ENCODE measurements around the gene C4orf33.

The C4orf33 gene

DNA sequence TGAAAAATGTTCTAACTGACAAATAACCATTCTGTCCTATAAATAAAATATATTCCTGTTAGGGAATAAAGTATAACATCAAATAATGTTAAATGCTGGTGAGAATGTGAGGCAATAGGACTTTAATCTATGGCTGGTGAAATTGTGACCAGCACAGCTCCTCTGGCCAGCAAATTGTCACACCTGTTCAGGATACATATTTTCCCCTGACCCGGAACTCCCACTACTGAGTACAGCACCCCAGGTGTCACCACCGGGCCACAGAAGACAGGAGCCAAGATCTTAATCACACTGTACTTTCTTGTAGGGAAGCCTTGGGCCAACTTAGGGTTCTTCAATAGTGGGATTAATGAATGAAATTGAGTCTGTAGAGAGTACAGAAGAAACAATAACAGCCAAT is 33.2 kb downstream of the C4orf33 start:
- TF ChIP-seq, protein P1, sequence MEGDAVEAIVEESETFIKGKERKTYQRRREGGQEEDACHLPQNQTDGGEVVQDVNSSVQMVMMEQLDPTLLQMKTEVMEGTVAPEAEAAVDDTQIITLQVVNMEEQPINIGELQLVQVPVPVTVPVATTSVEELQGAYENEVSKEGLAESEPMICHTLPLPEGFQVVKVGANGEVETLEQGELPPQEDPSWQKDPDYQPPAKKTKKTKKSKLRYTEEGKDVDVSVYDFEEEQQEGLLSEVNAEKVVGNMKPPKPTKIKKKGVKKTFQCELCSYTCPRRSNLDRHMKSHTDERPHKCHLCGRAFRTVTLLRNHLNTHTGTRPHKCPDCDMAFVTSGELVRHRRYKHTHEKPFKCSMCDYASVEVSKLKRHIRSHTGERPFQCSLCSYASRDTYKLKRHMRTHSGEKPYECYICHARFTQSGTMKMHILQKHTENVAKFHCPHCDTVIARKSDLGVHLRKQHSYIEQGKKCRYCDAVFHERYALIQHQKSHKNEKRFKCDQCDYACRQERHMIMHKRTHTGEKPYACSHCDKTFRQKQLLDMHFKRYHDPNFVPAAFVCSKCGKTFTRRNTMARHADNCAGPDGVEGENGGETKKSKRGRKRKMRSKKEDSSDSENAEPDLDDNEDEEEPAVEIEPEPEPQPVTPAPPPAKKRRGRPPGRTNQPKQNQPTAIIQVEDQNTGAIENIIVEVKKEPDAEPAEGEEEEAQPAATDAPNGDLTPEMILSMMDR (IDR thresholded peaks at IDR 0.05): no peak
- TF ChIP-seq ZFX (IDR thresholded peaks at IDR 0.05; ENCODE audit: borderline replicate concordance): no peak
- H3K27ac ChIP-seq: no peak overlapping the region

DNA sequence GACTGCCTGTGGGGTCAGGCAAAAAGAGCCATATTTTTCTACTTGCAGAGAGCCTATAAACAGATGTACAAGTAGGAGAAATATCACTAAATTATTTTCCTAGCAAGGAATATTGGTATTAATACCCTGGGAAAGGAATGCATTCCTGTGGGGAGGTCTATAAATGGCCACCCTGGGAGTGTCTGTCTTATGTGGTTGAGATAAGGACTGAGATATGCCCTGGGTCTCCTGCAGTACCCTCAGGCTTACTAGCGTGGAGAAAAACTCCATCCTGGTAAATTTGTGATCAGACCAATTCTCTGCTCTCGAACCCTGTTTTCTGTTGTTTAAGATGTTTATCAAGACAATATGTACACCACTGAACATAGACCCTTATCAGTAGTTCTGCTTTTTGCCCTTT is 35.4 kb downstream of the C4orf33 start:
- no peak overlapping the region for H3K27ac ChIP-seq
- TF ChIP-seq ZFX (IDR thresholded peaks at IDR 0.05; ENCODE audit: borderline replicate concordance): no peak
- TF ChIP-seq, protein P1 (IDR thresholded peaks at IDR 0.05): no peak

DNA sequence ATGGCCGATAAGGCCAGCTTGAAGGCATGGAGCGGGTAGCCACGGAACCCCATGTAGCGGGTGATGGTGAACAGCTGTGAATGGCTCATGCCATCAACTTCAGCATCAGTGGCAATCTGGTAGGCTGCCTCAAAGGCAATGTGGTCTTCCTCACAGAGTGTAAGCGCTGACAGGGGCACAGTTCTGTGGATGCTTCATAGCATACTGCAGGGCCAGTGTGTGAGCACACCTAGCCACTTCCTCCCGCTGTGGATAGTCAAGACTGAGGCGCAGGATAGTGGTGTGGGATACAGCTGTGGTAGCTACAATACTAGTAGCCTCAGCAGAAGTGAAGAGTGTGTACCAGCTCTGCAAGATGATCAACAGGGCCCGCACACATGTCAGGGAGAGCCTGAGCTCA is 40.5 kb downstream of the C4orf33 start:
- TF ChIP-seq ZFX (IDR thresholded peaks at IDR 0.05; ENCODE audit: borderline replicate concordance): no peak
- TF ChIP-seq, protein P1 (IDR thresholded peaks at IDR 0.05): no peak
- no peak overlapping the region for H3K27ac ChIP-seq

DNA sequence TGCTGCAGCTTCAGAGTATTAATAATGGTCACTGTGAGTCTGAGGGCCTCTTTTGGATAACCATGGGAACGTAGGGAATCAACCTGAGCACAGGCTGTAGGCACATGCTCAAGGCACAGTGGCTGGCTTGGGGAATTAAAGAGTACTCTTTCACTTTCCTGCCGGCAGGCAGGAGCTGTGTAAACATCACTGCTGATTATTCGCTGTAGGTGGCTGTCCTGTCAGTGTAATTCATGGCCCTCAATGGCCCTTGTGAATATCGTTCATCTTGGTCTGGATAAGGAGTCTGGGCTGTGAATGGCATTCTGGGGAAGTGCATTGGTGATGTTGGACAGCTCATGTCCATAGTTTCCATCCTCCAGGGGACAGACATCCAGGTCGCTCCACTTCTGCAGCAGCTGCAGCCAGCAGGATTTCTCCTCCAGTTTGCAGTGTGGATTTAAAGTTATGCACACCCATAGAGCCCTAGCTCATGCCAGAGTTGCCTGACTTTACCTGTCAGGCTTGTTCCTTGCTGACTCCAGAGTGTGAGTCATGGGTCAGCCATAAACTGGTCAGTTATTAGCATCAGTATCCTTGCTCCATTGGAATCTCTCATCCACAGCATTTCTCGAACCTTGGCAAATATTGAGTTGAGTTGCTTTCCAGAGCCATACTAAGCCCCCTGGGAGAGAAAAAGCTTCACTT is 43.0 kb downstream of the C4orf33 start:
- TF ChIP-seq, protein P1 (IDR thresholded peaks at IDR 0.05): no peak
- TF ChIP-seq ZFX (IDR thresholded peaks at IDR 0.05; ENCODE audit: borderline replicate concordance): no peak
- no peak overlapping the region for H3K27ac ChIP-seq

DNA sequence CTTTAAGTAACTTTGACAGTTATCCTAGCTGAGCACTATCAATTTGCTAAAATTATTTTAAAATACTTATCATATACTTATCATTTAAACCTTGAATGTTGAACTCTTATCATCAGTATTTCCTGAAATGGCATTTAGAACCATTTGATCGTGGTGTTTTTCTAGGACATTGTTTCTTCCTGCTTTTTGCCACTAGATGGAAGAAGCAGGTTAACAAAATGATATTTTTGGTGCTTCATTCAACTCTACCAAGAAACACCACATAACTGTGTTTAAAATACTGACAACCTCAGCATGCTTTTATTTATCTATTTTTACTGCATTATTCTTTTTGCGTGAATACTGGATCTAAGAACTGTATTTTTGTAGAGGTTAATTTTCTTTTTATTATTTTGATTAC is 44.6 kb downstream of the C4orf33 start:
- TF ChIP-seq ZFX (IDR thresholded peaks at IDR 0.05; ENCODE audit: borderline replicate concordance): no peak
- TF ChIP-seq, protein P1 (IDR thresholded peaks at IDR 0.05): no peak
- no peak overlapping the region for H3K27ac ChIP-seq

DNA sequence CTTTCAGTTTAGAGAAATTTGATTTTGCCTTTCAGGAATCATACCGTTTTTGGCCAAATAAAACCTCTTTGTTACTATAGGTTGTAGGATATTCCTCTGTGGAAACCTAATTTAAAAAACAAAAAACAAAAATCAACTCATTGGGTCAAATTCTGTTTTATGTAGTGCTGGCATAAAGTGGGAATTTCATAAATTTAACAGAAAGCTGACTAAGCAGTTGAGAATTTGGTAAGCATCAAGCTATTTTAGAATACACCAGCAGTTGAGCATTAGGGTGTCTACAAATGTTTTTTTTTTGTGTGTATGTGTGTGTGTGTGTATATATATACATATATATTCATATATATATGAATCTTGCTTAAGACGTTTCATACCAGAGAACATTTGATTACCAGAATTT is 47.4 kb downstream of the C4orf33 start:
- no peak overlapping the region for H3K27ac ChIP-seq
- TF ChIP-seq ZFX (IDR thresholded peaks at IDR 0.05; ENCODE audit: borderline replicate concordance): no peak
- TF ChIP-seq, protein P1 (IDR thresholded peaks at IDR 0.05): no peak

DNA sequence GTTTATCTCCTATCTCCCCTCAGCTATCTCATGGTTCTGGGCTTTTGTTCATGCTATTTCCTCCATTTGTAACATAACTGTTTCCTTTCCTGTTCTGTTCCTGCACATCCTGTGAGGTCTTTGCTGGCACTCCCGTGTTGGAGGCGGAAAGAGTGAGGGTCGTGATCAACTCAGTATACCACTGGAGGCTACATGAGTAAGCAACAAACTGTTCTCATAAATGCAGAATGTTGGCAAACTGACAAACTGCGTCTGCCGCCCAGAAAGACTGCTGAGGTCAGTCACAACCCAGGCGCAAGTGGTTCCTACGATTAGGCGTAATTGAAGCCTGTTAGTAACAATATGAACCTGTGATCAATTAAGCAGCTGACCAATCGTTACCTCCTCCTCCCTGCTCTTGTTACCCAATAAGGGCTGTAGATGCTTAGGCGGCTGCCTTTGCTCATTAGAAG is 48.8 kb downstream of the C4orf33 start:
- no peak overlapping the region for H3K27ac ChIP-seq
- TF ChIP-seq ZFX (IDR thresholded peaks at IDR 0.05; ENCODE audit: borderline replicate concordance): no peak
- TF ChIP-seq, protein P1 (IDR thresholded peaks at IDR 0.05): no peak

Data from 22Rv1 (cell line).